Measurements from ENCODE around the gene AMMECR1.

Gene AMMECR1

GRCh38 chrX:110311437-110312230, 6.3 kb downstream of the AMMECR1 start:
- in situ Hi-C loops (cut with MboI; ENCODE audit: low sequenced_read_pairs) = no loop called here

GRCh38 chrX:110310896-110311295, 7.0 kb downstream of the AMMECR1 start:
- in situ Hi-C loops (cut with MboI; ENCODE audit: low sequenced_read_pairs) = no loop called here

- in situ Hi-C loops (cut with MboI; ENCODE audit: low sequenced_read_pairs) = no loop called here
These were observed 7.7 kb downstream of the AMMECR1 start for GRCh38 chrX:110310000-110310790.

- in situ Hi-C loops (cut with MboI; ENCODE audit: low sequenced_read_pairs) = no loop called here
These were observed 9.7 kb downstream of the AMMECR1 start for GRCh38 chrX:110308220-110308619.

- in situ Hi-C loops (cut with MboI; ENCODE audit: low sequenced_read_pairs) = no loop called here
These were observed 13.0 kb downstream of the AMMECR1 start for GRCh38 chrX:110304884-110305283.

- in situ Hi-C loops (cut with MboI; ENCODE audit: low sequenced_read_pairs) = no loop called here
These were observed 13.5 kb downstream of the AMMECR1 start for GRCh38 chrX:110304371-110304770.

GRCh38 chrX:110302975-110303374, 14.9 kb downstream of the AMMECR1 start:
- in situ Hi-C loops (cut with MboI; ENCODE audit: low sequenced_read_pairs) = no loop called here

- in situ Hi-C loops (cut with MboI; ENCODE audit: low sequenced_read_pairs) = no loop called here
These were observed 16.7 kb downstream of the AMMECR1 start for GRCh38 chrX:110301194-110301593.

- in situ Hi-C loops (cut with MboI; ENCODE audit: low sequenced_read_pairs) = no loop called here
These were observed 23.8 kb downstream of the AMMECR1 start for GRCh38 chrX:110294087-110294486.

- in situ Hi-C loops (cut with MboI; ENCODE audit: low sequenced_read_pairs) = no loop called here
These were observed 24.2 kb downstream of the AMMECR1 start for GRCh38 chrX:110293658-110294057.

- in situ Hi-C loops (cut with MboI; ENCODE audit: low sequenced_read_pairs) = no loop called here
These were observed 30.3 kb downstream of the AMMECR1 start for GRCh38 chrX:110287605-110288004.

- in situ Hi-C loops (cut with MboI; ENCODE audit: low sequenced_read_pairs) = no loop called here
These were observed 31.8 kb downstream of the AMMECR1 start for GRCh38 chrX:110286106-110286505.

GRCh38 chrX:110284159-110284558, 33.7 kb downstream of the AMMECR1 start:
- in situ Hi-C loops (cut with MboI; ENCODE audit: low sequenced_read_pairs) = no loop called here

GRCh38 chrX:110282922-110283321, 35.0 kb downstream of the AMMECR1 start:
- in situ Hi-C loops (cut with MboI; ENCODE audit: low sequenced_read_pairs) = no loop called here

GRCh38 chrX:110281377-110281776, 36.5 kb downstream of the AMMECR1 start:
- in situ Hi-C loops (cut with MboI; ENCODE audit: low sequenced_read_pairs) = no loop called here

GRCh38 chrX:110280954-110281353, 36.9 kb downstream of the AMMECR1 start:
- in situ Hi-C loops (cut with MboI; ENCODE audit: low sequenced_read_pairs) = no loop called here

- in situ Hi-C loops (cut with MboI; ENCODE audit: low sequenced_read_pairs) = no loop called here
These were observed 40.3 kb downstream of the AMMECR1 start for GRCh38 chrX:110277609-110278008.

GRCh38 chrX:110276778-110277177, 41.1 kb downstream of the AMMECR1 start:
- in situ Hi-C loops (cut with MboI; ENCODE audit: low sequenced_read_pairs) = no loop called here

GRCh38 chrX:110268886-110269285, 49.0 kb downstream of the AMMECR1 start:
- in situ Hi-C loops (cut with MboI; ENCODE audit: low sequenced_read_pairs) = no loop called here

- in situ Hi-C loops (cut with MboI; ENCODE audit: low sequenced_read_pairs) = no loop called here
These were observed 49.5 kb downstream of the AMMECR1 start for GRCh38 chrX:110268395-110268794.

GRCh38 chrX:110267874-110268273, 50.0 kb downstream of the AMMECR1 start:
- in situ Hi-C loops (cut with MboI; ENCODE audit: low sequenced_read_pairs) = no loop called here

- in situ Hi-C loops (cut with MboI; ENCODE audit: low sequenced_read_pairs) = no loop called here
These were observed 52.2 kb downstream of the AMMECR1 start for GRCh38 chrX:110265661-110266060.
